Heart left ventricle (tissue), 13 donors: ENCODE data around the gene ADAMTSL1.

Source experiments
- CTCF ChIP-seq, 12 donors: fragments of 200-600 bp; sonication (generic) in 4 of 12; IDR thresholded peaks; one replicate each; pipeline versions ENCODE4 v1.5.0 to v1.8.0; 2018 to 2022; ENCODE audit warnings: antibody characterized with exemption in 12 of 12, mild to moderate bottlenecking in 5 of 12
- POLR2A ChIP-seq, 2 donors: fragments of 450-650 bp; IDR thresholded peaks; one replicate each; pipeline ENCODE4 v1.6.1; 2017; ENCODE audit warnings: antibody characterized with exemption in 2 of 2, mild to moderate bottlenecking in 2 of 2, moderate library complexity in 2 of 2
- donor health status: ischemic (EF 13 %, LVEDD 7.1; RV severe dilation, severe dysfunction).
- donor health status: DM: no; HTN: yes; CAD: no.
- donor health status: DM: no; HTN: no; CAD: no.
- donor health status: ischemic (EF 25% LVEDD 6.9; RV normal size, moderate dysfunction).
- donor health status: ischemic (EF 25% LVEDD 5.7; RV mildly dilated, moderate dysfunction).
- donor health status: ischemic (EF 35%, LVEDD 5.7; RV mildly dilated, moderate dysfunction).
- donor health status: nonischemic (EF 11% LVEDD 7.7; RV severe dilation, severe dysfunction).
- donor health status: DM: yes; HTN: yes; CAD: no.
- donor health status: PGD.
- donor health status: ischemic (EF 29% LVEDD 5.4; RV normal size, mild dysfunction).
- donor health status: nonischemic (EF 23%, LVEDD 6.1; RV moderate dilation, normal function).

- TF ChIP-seq CTCF (IDR thresholded peaks at IDR 0.05): no peak
- TF ChIP-seq POLR2A (IDR thresholded peaks at IDR 0.05): no peak
Measured at GRCh38 chr9:18437315-18438201, 36.4 kb upstream of the ADAMTSL1 start.
